GM19023 (cell line): ENCODE measurements around the gene ZBTB20.

Source experiments
- ATAC-seq: cut with Tn5 transposase; IDR thresholded peaks from one replicate; pipeline ENCODE4 v1.9.1; 2021; ENCODE audit warnings: mild to moderate bottlenecking, moderate library complexity; ENCODE audit not compliant: unreplicated experiment

Gene ZBTB20

DNA sequence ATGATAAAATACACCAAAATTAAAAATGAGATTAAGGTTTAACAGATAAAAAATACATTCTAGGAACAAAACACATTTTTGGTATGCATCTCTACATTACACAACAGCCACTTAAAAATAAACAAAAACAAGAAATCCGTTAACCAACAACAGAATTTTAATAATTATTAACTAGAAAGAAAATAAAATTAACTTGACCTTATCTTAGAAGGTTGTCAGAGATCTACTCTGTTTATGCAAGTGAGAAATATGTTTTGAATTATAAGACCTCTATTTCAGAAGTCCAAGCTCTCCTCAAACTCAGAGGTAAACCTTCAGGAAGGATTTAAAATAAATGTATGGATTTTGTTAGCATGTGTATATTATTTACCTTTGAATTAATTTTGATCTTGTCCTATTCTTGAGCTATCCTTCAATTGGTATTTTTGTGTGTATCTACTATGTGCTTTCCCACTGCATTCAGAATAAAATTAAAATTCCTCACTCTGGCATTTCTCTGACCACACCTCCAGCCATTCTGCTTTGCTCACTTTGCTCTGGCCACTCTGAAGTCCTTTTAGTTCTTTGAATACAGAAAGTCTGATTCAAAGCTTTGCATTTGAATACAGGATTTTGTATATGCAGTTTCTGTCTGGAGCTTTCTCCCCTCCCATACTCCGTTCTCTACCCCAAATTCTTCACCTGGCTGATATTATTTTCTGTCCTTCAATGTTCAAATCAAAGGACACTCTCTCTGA is 352.0 kb downstream of the ZBTB20 start:
- no peak for ATAC-seq

DNA sequence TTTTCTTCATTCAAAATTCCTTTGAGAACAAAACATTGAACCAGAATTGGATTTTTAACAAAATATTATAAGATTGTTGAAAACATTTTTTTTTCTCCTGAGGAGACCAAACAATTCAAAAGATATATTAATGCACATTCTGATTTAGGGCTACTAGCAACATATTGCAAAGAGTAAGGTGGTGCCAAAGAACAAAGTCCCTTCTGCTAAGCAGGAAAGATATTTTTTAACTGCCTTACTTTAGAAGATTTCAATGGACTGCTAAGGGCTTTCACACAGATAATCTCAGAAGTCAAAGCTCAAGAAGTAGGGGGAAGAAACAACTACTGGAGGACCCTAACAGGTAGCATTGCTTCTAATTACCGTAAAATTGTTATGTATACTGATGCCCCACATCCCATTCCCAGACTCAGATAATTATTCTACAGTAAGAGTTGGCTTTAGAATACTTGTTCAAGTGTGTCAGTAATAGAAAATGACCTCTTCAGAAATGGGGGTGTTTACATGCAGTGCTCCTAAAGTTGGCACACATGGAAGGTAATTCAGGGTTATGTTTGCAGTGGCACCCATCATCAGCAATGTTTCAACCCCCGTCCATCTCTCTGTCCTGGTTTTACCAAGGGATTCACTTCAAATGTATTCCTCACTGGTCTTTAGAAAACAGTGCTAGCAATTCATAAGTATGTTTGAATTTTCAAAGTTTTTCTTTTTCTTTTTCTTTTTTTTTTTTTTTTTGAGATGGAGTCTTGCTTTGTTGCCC is 354.7 kb downstream of the ZBTB20 start:
- ATAC-seq, result no peak

DNA sequence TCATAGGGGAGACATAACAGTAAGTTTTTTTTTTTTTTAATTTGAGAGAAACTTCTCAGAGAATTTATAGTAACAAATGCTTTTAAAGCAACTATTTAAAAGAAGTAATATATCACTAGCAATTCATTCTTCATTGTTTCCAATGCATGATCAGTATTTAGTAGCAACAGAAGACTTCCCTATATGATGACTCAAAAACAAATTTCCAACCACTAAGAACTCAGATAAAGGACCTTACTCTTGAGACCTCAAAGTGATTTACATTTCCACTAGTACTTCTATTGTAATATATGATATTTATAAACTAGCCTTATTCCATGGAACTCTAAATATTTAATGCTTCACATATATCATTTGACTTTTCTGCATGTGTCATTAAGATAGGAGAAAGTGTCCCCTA is 356.3 kb downstream of the ZBTB20 start:
- no peak for ATAC-seq

DNA sequence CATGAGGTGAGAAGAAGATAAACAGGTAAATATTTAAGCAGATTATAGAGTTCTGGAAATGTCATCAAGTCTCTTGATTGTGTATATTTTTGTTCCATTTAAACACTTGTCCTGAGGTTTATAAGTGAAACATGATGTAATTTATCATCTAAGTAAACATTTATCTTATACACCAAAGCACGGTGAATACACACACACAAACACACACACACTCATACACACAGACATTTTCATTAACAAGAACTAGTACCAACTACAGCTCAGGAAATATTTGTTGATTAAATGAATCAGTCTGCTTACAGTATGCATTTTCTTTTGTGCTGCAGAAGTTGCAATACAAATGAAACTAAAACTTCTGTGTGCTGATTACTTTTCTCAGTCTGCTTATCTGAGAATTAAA is 357.3 kb downstream of the ZBTB20 start:
- no peak for ATAC-seq

DNA sequence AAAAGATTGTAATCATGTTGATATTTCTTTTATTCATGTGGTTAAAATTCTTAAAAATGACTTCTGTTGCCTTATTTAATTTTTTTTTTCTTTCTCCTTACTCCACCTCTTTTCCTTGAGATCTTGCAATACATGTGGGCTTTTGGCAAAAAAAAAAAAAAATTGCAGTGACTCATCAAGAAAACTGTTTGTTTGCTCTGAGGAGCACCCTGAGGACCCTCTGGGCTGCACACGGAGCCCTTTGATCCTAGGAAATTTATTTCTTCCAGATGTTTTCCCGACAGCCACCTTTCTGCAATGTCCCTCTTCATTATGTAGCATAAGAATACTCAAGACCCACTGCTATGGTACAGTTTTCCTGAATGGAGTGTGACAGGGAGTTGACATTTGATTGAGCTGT is 371.7 kb downstream of the ZBTB20 start:
- no peak for ATAC-seq

DNA sequence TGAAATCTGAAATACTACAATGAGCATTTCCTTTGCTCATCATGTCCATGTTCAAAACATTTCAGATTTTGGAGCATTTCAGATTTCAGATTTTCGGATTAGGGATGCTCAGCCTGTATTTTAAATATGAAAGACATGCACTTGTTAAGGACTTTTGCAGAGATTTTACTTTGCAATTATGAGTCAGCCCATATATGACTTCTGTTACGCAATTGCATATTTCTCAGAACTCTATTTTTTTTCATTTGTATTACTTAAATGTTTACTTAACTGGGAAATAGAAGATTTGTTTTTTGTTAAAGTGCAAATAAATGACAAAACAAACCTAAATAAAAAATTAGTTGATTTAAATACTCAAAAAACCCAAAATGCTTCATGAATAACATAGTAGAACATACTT is 376.2 kb downstream of the ZBTB20 start:
- ATAC-seq, result no peak

DNA sequence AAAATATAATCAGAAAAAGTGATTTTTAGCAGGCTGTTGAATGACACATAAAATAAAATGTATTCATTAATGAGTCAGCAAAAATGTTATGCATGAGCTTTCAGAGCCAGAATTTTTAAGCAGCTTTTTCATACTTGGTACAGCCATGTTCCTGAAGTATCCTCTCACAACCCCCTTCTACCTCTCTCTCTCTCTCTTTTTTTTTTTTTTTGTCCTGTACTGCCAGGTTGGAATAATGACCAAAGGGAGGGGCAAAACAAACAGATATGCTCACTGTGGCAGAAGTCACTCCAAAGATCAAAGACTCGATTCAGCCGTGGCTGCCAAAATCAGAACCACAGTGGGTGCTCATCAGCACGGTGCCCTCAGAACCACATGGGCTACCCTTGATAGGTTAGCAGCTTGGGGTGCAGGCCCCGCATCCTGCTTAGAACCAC is 383.0 kb downstream of the ZBTB20 start:
- ATAC-seq, result no peak

DNA sequence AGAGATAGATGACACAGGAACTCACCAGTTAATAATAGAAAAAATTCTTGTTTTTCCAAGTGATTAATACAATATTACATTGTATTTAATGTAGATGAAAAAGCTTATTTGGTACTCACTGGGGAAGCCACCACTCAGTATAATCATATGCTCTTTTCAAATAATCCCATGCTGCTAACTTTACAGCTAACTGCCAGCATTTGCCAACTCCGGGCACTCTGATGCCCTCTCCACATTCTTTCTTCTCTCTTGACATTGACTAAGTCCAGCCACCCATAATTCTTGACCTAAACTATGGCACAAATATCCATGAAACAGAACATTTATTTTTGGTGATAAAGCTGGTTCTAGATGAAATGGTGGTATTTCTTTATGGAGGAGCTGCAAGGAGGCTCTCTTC is 384.9 kb downstream of the ZBTB20 start:
- ATAC-seq, result no peak

DNA sequence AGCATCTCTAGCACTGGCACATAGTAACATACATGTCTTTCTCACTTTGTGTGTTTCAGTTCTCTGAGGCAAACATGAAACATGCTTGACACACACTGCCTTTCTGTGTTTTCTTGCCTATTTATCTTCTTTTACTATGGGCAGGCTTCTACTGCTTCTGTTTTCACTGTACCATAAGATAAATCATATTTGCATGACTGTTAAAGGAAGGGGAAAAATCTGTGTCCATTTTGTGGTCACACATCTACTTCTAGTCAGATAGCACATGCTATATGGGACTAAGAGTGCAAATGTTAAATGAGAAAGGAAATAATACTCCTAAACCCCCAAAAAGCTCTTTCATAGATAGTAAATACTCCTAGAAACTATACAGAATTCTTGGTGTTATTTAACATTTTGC is 386.4 kb downstream of the ZBTB20 start:
- peak; percentile 41 for ATAC-seq

DNA sequence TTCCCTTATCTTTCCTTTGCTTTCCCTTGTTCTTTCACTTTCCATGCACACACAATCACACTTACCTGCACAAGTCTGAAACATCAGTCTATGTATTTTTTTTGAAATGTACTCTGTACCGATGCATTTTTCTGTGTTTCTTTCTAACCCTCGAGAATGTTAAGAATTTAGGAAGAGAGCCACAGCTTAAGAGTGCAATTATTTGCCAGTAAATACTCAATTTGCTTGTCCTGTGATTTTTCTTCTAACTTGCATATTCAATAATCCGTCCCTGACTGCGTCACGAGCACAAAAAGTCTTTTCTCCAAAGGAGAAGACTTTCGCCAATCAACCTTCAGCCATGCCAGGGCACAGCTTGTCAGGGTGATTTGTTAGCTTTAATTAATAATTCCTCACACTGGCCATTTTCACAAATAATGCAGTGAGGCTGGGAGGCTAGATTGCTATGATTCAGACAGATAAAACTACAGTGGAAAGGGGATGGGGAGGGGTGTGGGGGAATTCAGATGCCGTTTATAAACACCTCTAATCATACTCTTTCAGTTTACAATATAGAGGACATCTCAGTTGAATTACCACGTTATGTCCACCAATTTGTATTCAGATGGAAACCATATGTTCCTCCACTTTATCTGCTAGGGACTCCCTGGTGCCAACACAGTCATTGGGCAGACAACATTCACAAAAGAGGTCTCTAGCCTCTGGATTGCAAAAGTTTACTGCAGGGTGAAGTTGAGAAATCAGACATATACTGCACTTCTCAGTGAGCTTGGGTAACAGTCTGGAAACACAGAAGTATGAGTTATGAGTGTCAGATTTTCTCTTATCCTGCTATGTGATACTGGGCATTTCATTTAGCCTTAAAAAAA is 388.0 kb downstream of the ZBTB20 start:
- no peak for ATAC-seq

DNA sequence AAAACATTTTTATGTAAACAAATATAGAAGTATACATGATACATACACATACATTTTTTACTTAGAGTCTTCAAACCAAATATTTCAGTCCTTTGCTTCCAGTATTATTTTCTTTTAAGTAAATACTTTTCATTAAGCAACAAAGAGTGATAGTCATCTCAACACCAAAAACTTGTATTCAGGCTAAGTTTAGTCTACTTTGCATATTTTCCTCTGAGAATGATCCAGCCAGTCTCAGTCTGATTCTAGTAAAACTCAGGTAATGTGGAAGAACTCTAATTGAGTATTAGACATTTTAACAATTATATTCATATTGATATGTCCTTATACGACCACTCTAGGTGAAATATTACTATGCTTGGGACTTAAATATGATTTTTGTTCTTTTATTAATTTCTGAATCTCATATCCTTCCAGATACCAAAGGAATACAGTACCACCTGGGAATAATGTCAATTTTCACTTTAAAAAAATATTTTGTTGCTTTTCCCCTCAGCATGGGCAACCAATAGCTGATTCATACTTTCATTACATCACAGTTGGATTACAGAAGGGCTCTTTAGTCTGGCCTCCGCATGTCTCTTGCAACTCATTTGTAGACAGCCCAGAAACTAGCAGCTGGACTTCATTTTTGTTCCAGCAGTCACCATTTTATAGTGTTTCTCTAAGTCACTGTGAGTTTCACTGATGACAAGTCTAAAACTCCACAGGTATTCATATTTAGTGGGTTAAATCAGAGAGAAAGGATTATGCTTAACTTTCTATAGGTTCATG is 390.4 kb downstream of the ZBTB20 start:
- ATAC-seq, result peak; percentile 63

DNA sequence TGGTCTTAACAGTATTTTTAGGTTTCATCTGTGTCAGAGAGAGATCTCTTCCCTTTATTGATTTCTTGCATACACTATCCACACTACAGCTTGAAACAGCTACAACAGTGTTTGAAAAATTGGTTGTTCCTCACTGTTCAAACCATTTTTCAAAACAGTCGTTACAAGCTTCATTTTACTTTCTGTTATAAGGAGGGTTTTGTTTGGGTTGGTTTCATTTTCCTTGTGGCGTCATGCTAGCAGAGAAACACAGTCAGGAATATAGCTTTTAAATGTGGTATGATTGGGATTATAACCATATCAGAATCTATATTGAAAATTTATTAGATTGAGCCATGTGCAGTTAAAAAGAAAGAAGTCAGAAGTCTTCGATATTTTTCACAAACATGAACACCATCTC is 400.6 kb downstream of the ZBTB20 start:
- no peak for ATAC-seq

DNA sequence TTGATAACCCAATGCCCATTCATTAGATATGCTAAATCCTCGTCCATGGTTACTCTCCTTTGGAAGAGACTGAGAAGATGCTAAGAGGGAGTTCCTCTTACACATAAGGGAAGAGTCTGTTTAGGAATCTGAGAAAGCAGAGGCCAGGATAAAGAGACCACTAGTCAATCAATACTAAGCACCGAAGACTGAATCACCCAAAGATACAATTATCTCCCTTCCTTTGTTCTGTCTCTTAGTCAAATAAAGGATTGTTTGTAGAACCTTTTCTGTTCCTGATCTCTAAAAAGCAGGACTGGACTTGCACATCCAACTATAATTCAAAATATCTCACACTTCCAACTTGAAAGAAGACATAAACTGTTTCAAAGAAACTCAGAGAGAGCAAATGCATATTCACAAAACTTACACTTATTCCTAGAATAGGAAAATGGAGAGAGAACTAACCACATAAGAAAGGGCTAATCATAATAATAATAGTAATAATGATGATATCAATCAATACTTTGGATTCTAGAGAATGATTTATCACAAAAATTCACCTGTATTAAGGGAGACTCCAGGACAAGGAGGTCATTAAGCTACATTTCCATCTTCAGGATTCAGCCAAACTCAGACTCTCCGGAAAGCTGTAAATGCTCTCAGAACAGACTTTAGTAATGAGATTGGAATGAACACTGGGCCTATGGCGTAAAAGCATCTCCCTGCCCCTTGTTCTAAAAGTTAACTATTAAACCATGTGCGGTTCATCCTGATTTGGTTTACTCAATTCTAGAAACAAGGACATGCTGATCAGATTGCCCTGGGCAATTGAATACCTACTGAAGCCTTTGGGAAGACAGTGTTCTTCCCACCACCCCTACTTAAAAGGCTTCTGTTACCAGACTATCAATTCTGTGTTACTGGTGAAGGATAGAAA is 401.5 kb downstream of the ZBTB20 start:
- no peak for ATAC-seq

DNA sequence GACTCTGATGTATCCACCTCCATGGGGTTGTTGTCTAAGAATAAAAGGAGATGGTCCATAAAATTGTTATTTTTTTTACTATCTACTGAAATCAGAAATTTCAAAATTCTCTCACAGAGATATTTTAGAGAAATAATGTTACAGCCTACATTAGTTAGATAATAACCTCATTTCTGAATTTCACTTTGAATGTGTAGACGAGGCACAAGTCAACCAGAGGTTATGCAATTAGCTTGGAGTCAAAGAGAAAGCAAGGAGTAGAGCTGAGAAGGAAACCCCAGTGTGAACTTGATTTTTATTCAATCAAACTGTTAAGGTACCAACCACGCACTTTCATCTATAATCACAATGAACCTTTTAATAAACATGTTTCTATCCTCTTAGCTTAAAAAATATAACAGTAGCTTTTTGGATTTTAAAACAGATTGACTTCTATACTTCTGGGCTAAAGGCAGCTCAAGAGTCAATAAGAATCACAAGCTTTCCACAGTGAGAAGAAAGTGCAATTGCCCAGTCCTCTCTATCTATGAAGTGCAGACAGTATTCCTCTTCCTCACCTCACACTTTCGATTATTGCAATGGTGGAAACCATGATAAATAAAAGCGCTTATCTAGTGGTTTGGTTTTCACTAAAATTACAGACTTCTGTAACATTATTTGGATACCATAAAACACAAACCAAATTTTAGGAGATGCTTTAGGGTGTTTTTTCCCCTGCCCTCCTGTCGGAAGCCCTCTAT is 403.2 kb downstream of the ZBTB20 start:
- no peak for ATAC-seq

DNA sequence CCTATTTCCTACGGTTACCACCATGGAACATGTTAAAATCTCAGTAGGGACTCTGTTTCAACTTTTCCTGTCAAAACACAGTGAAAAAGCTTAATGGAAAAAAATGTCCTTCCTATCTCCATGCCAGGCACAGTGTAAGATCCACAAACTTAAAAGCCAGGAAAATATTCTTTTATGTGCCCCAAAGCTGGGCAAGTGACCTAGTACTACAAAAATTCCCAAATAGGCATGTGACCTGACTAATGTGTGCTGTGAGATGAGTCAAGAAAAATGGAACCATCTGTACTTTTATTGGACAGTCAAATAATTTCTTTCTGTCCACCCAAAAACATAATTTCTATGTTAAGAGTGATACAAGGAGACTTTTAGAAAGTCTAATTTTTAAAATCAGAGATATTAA is 406.0 kb downstream of the ZBTB20 start:
- no peak for ATAC-seq

DNA sequence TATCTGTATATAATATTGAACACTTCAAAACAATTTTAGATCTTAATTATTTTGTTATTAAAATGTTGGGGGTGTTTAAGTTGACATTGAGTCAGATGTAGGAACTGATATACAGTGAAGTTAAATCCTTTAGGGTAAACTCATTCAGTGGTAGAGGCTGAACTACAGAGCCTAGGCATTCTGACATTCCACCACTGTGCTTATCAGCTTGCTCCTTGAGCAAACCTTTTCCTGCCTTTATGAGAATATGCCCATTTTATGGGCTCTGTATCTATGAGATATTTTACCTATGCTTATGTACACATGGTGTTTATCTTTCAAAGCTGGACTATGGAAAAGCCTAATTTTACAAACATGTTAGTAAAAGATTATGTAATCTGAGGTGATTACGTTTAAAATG is 407.5 kb downstream of the ZBTB20 start:
- ATAC-seq, result no peak

DNA sequence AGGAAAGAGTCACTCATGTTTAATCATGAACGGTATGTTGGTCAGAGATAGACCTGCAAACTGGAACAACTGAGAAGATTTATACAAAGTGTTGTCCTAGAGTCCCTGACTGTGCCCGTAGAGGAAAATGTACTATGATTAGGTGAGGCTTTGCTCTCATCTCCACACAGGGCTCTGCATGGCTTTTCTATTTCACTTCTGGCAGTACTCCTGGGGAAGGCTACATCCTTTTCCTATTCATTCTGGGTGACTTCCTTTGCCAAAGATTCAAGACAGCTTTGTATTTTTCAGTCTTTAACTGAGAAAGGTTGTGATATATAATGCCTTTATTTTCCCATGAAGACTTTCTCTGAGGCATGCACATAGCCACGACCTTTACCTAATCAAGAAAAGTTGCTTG is 414.7 kb downstream of the ZBTB20 start:
- no peak for ATAC-seq

DNA sequence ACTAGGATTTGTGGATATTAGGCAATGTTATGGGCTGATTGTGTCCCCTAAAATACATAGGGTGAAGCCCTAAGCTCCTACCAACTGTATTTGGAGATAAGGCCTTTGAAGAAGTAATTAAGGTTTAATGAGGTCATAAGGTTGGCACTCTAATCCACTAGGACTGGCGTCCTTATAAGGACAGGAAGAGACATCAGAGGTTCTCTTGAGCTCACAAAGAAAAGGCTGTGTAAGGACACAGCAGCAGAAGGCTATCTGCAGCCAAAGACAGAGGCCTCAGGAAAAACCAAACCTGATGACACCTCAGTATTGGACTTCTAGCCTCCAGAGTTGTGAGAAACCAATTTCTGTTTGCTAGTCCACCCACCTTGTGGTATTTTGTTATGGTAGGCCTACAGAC is 416.7 kb downstream of the ZBTB20 start:
- ATAC-seq, result no peak

DNA sequence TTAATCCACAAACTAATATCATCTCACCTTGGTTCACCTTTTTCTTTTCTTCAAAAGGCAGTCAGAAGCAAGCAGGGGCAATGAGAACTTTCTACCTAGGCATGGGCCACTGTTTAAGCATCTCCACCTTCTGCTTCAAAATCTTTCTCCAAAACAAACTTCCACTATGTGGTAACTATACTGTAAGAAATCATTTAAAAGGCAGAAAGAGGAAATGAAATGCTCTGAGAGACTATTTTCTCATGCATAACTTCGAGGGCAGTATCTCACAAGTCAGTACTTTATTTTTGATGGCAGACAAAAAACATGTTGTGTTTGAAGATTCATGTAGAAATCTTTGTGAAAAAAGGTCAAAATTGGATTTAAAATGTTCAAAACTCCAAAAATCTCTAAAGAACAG is 419.7 kb downstream of the ZBTB20 start:
- no peak for ATAC-seq
